ENCODE measurements around the gene KCNJ2.

KCNJ2 gene

DNA sequence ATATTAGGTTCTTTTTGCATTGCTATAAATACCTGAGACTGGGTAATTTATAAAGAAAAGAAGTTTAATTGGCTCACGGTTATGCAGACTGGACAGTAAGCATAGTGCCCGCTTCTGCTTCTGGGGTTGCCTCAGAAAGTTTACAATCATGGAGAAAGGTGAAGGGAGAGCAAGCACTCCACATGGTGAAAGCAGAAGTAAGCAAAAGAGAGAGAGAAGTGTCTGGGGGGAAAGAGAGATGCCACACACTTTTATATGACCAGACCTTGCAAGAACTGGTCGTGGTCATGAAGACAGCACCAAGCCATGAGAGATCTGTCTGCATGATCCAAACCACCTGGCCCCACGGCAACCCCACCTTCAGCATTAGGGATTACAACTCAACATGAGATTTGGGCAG is 48.9 kb upstream of the KCNJ2 start:
- Histone ChIP-seq H3K27ac (ENCODE audit: low read depth, low read length, poor library complexity, severe bottlenecking) (peak overlapping the region; percentile 87), H3K4me1 (ENCODE audit: insufficient read depth, low read length, severe bottlenecking) (peaks cover 64% of the 10 kb centered on the region), H3K9me2 (ENCODE audit: low read depth, low read length) (no peaks in the 10 kb centered on the region), H4K20me1 (ENCODE audit: insufficient read depth, low read length) (no peaks in the 10 kb centered on the region), H3K4me2 (ENCODE audit: low read length) (peak overlapping the region; percentile 38; the same call in 1 of the 2 replicates), H2AFZ (ENCODE audit: low read length) (no peak overlapping the region), H3K9me3 (ENCODE audit: low read length) (no peaks in the 10 kb centered on the region), H3F3A (ENCODE audit: insufficient read depth, low read length) (no peaks in the 10 kb centered on the region), H3K9ac (ENCODE audit: low read length) (no peak overlapping the region; the same call in 1 of the 2 replicates), H3K36me3 (ENCODE audit: insufficient read depth, low read length) (peaks cover 4% of the 10 kb centered on the region; the same call in 1 of the 2 replicates), H3K27me3 (ENCODE audit: insufficient read depth, low read length) (no peaks in the 10 kb centered on the region), H3K4me3 (ENCODE audit: low read depth, low read length, poor library complexity, severe bottlenecking) (no peak overlapping the region), H3K79me2 (ENCODE audit: insufficient read depth, low read length) (no peaks in the 10 kb centered on the region)
- TF ChIP-seq, protein P1, sequence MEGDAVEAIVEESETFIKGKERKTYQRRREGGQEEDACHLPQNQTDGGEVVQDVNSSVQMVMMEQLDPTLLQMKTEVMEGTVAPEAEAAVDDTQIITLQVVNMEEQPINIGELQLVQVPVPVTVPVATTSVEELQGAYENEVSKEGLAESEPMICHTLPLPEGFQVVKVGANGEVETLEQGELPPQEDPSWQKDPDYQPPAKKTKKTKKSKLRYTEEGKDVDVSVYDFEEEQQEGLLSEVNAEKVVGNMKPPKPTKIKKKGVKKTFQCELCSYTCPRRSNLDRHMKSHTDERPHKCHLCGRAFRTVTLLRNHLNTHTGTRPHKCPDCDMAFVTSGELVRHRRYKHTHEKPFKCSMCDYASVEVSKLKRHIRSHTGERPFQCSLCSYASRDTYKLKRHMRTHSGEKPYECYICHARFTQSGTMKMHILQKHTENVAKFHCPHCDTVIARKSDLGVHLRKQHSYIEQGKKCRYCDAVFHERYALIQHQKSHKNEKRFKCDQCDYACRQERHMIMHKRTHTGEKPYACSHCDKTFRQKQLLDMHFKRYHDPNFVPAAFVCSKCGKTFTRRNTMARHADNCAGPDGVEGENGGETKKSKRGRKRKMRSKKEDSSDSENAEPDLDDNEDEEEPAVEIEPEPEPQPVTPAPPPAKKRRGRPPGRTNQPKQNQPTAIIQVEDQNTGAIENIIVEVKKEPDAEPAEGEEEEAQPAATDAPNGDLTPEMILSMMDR (IDR thresholded peaks at IDR 0.05; ENCODE audit: low read length), result no peak
- no peak for TF ChIP-seq EZH2 (IDR thresholded peaks at IDR 0.05; ENCODE audit: borderline replicate concordance, low read length)

DNA sequence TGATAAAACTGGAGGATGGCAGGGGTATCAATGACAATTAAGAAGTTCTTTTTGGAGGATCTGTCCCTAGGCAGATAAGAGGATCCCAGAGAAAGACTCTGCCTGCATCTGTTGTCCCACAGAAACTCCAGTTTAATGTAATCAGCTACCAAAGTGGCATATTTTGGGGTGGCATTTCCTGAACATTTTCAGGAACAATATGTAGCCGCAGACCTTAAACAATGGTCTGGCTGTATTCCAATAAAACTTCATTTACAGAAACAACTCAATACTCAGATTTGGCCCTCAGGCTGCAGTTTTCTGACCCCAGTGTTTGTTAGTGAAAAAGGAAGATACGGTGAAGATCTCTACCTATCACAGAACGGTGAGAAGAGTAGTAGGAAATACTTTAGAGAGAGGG is 48.2 kb upstream of the KCNJ2 start:
- Histone ChIP-seq H3K4me1 (ENCODE audit: insufficient read depth, low read length, severe bottlenecking) (peaks cover 59% of the 10 kb centered on the region), H3K27me3 (ENCODE audit: insufficient read depth, low read length) (no peaks in the 10 kb centered on the region), H4K20me1 (ENCODE audit: insufficient read depth, low read length) (no peaks in the 10 kb centered on the region), H3K9ac (ENCODE audit: low read length) (no peak overlapping the region; the same call in 1 of the 2 replicates), H3K9me3 (ENCODE audit: low read length) (no peaks in the 10 kb centered on the region), H3K79me2 (ENCODE audit: insufficient read depth, low read length) (no peaks in the 10 kb centered on the region), H2AFZ (ENCODE audit: low read length) (no peak overlapping the region), H3K27ac (ENCODE audit: low read depth, low read length, poor library complexity, severe bottlenecking) (peak overlapping the region; percentile 87), H3K36me3 (ENCODE audit: insufficient read depth, low read length) (peaks cover 4% of the 10 kb centered on the region; the same call in 1 of the 2 replicates), H3K4me3 (ENCODE audit: low read depth, low read length, poor library complexity, severe bottlenecking) (no peak overlapping the region), H3K4me2 (ENCODE audit: low read length) (peak overlapping the region; percentile 38; the same call in 1 of the 2 replicates), H3F3A (ENCODE audit: insufficient read depth, low read length) (no peaks in the 10 kb centered on the region), H3K9me2 (ENCODE audit: low read depth, low read length) (no peaks in the 10 kb centered on the region)
- TF ChIP-seq, protein P1 (IDR thresholded peaks at IDR 0.05; ENCODE audit: low read length), result no peak
- TF ChIP-seq EZH2 (IDR thresholded peaks at IDR 0.05; ENCODE audit: borderline replicate concordance, low read length), result no peak

DNA sequence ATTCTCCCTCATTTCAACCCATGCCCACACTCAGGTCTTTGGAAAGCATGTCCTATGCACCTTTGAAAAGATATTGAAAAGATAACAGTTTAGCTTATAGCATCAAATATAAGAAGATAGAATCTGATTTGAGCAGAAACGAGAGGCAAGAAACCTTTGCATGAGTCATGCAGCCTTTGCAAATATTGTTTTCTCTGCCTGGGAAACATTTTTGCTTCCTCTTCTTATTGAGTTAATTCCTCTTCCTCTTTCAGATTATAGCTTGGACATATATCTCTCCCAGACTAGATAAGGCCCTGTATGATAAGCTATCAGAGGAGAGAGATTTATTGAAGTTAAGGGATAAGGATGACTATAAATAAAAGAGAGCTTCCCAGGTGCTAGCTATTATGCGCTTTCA is 46.1 kb upstream of the KCNJ2 start:
- no peaks in the 10 kb centered on the region for H3F3A ChIP-seq (ENCODE audit: insufficient read depth, low read length)
- H3K79me2 ChIP-seq (ENCODE audit: insufficient read depth, low read length), result no peaks in the 10 kb centered on the region
- H3K36me3 ChIP-seq (ENCODE audit: insufficient read depth, low read length), result peaks cover 11% of the 10 kb centered on the region; the same call in 1 of the 2 replicates
- no peaks in the 10 kb centered on the region for H3K9me2 ChIP-seq (ENCODE audit: low read depth, low read length)
- H3K9me3 ChIP-seq (ENCODE audit: low read length), result no peaks in the 10 kb centered on the region
- no peaks in the 10 kb centered on the region for H4K20me1 ChIP-seq (ENCODE audit: insufficient read depth, low read length)
- no peak overlapping the region for H3K4me3 ChIP-seq (ENCODE audit: low read depth, low read length, poor library complexity, severe bottlenecking)
- no peak overlapping the region; the same call in 1 of the 2 replicates for H3K4me2 ChIP-seq (ENCODE audit: low read length)
- peak overlapping the region; percentile 4 for H3K27ac ChIP-seq (ENCODE audit: low read depth, low read length, poor library complexity, severe bottlenecking)
- peaks cover 59% of the 10 kb centered on the region for H3K4me1 ChIP-seq (ENCODE audit: insufficient read depth, low read length, severe bottlenecking)
- H3K27me3 ChIP-seq (ENCODE audit: insufficient read depth, low read length), result no peaks in the 10 kb centered on the region
- TF ChIP-seq, protein P1 (IDR thresholded peaks at IDR 0.05; ENCODE audit: low read length), result no peak
- TF ChIP-seq EZH2 (IDR thresholded peaks at IDR 0.05; ENCODE audit: borderline replicate concordance, low read length), result no peak
- no peak overlapping the region for H3K9ac ChIP-seq (ENCODE audit: low read length)
- no peak overlapping the region for H2AFZ ChIP-seq (ENCODE audit: low read length)
